Measurements from ENCODE around the gene CDC5L. TPM values are rescaled to one million over a fixed set of nuclear protein-coding genes. Genes with fewer than 3 reads are reported as not detected.

CDC5L gene
- total RNA-seq, 1 donor from 2014 or later, result 18.2 TPM

- peak overlapping the region; percentile 88 for H3K27ac Mint-ChIP-seq (ENCODE audit: unreplicated experiment)
- Histone ChIP-seq H3K36me3 (ENCODE audit: insufficient read depth, low read length) (peaks cover 29% of the 10 kb centered on the region), H3K27me3 (ENCODE audit: insufficient read depth, low read length) (no peaks in the 10 kb centered on the region), H3K27ac (ENCODE audit: low read depth, low read length) (no peak overlapping the region), H3K9me3 (ENCODE audit: insufficient read depth, low read depth, low read length) (no peaks in the 10 kb centered on the region), H3K4me3 (ENCODE audit: insufficient read depth, low read depth, low read length) (no peak overlapping the region), H4K20me1 (ENCODE audit: insufficient read depth, low read length) (peaks cover 40% of the 10 kb centered on the region), H3K4me2 (ENCODE audit: low read length) (no peak overlapping the region), H3K9ac (ENCODE audit: low read length) (no peak overlapping the region), H2AFZ (ENCODE audit: low read depth, low read length) (no peak overlapping the region), H3K4me1 (ENCODE audit: insufficient read depth, low read length) (peaks cover 7% of the 10 kb centered on the region), H3K79me2 (ENCODE audit: insufficient read depth, low read length) (peaks cover 55% of the 10 kb centered on the region)
- FAIRE-seq (no peak), DNase-seq (ENCODE audit: low read depth) (peak; percentile 23)
- H3K27me3 Mint-ChIP-seq (ENCODE audit: low read depth, unreplicated experiment), result no peaks in the 10 kb centered on the region
- H3K9me3 Mint-ChIP-seq (ENCODE audit: unreplicated experiment), result peaks cover 2% of the 10 kb centered on the region
- TF ChIP-seq CTCF (IDR thresholded peaks at IDR 0.05; ENCODE audit: insufficient read depth, low read depth, low read length), result no peak
- peaks cover 27% of the 10 kb centered on the region for H3K4me1 Mint-ChIP-seq (ENCODE audit: low read depth, unreplicated experiment)
- H3K36me3 Mint-ChIP-seq (ENCODE audit: low read depth, unreplicated experiment), result peaks cover 16% of the 10 kb centered on the region
- no peak overlapping the region for H3K4me3 Mint-ChIP-seq (ENCODE audit: unreplicated experiment)
Observed at GRCh38 chr6:44415873-44416502, 28.5 kb downstream of the CDC5L start.

- Histone ChIP-seq H3K36me3 (ENCODE audit: insufficient read depth, low read length) (peaks cover 51% of the 10 kb centered on the region), H3K4me1 (ENCODE audit: insufficient read depth, low read length) (no peaks in the 10 kb centered on the region), H4K20me1 (ENCODE audit: insufficient read depth, low read length) (peaks cover 6% of the 10 kb centered on the region), H3K9ac (ENCODE audit: low read length) (no peak overlapping the region), H3K4me2 (ENCODE audit: low read length) (no peak overlapping the region), H3K27ac (ENCODE audit: low read depth, low read length) (no peak overlapping the region), H2AFZ (ENCODE audit: low read depth, low read length) (no peak overlapping the region), H3K4me3 (ENCODE audit: insufficient read depth, low read depth, low read length) (no peak overlapping the region), H3K9me3 (ENCODE audit: insufficient read depth, low read depth, low read length) (no peaks in the 10 kb centered on the region), H3K27me3 (ENCODE audit: insufficient read depth, low read length) (no peaks in the 10 kb centered on the region), H3K79me2 (ENCODE audit: insufficient read depth, low read length) (peaks cover 3% of the 10 kb centered on the region)
- H3K4me3 Mint-ChIP-seq (ENCODE audit: unreplicated experiment), result no peak overlapping the region
- H3K36me3 Mint-ChIP-seq (ENCODE audit: low read depth, unreplicated experiment), result peaks cover 11% of the 10 kb centered on the region
- H3K27me3 Mint-ChIP-seq (ENCODE audit: low read depth, unreplicated experiment), result no peaks in the 10 kb centered on the region
- H3K4me1 Mint-ChIP-seq (ENCODE audit: low read depth, unreplicated experiment), result no peaks in the 10 kb centered on the region
- FAIRE-seq (no peak), DNase-seq (ENCODE audit: low read depth) (no peak)
- H3K9me3 Mint-ChIP-seq (ENCODE audit: unreplicated experiment), result no peaks in the 10 kb centered on the region
- no peak for TF ChIP-seq CTCF (IDR thresholded peaks at IDR 0.05; ENCODE audit: insufficient read depth, low read depth, low read length)
- no peak for TF ChIP-seq EZH2 (IDR thresholded peaks at IDR 0.05; ENCODE audit: insufficient read depth, low read length)
- H3K27ac Mint-ChIP-seq (ENCODE audit: unreplicated experiment), result no peak overlapping the region
Observed at GRCh38 chr6:44422531-44422930, 35.0 kb downstream of the CDC5L start.

- Histone ChIP-seq H3K27ac (ENCODE audit: low read depth, low read length) (no peak overlapping the region), H3K27me3 (ENCODE audit: insufficient read depth, low read length) (no peaks in the 10 kb centered on the region), H3K4me3 (ENCODE audit: insufficient read depth, low read depth, low read length) (no peak overlapping the region), H3K4me2 (ENCODE audit: low read length) (no peak overlapping the region), H2AFZ (ENCODE audit: low read depth, low read length) (no peak overlapping the region), H4K20me1 (ENCODE audit: insufficient read depth, low read length) (peaks cover 4% of the 10 kb centered on the region), H3K4me1 (ENCODE audit: insufficient read depth, low read length) (no peaks in the 10 kb centered on the region), H3K36me3 (ENCODE audit: insufficient read depth, low read length) (peaks cover 49% of the 10 kb centered on the region), H3K9me3 (ENCODE audit: insufficient read depth, low read depth, low read length) (no peaks in the 10 kb centered on the region), H3K9ac (ENCODE audit: low read length) (no peak overlapping the region), H3K79me2 (ENCODE audit: insufficient read depth, low read length) (no peaks in the 10 kb centered on the region)
- no peak overlapping the region for H3K27ac Mint-ChIP-seq (ENCODE audit: unreplicated experiment)
- peaks cover 12% of the 10 kb centered on the region for H3K36me3 Mint-ChIP-seq (ENCODE audit: low read depth, unreplicated experiment)
- no peak for FAIRE-seq
- no peaks in the 10 kb centered on the region for H3K27me3 Mint-ChIP-seq (ENCODE audit: low read depth, unreplicated experiment)
- TF ChIP-seq CTCF (IDR thresholded peaks at IDR 0.05; ENCODE audit: insufficient read depth, low read depth, low read length), result no peak
- TF ChIP-seq EZH2 (IDR thresholded peaks at IDR 0.05; ENCODE audit: insufficient read depth, low read length), result no peak
- H3K4me1 Mint-ChIP-seq (ENCODE audit: low read depth, unreplicated experiment), result no peaks in the 10 kb centered on the region
- H3K9me3 Mint-ChIP-seq (ENCODE audit: unreplicated experiment), result no peaks in the 10 kb centered on the region
- H3K4me3 Mint-ChIP-seq (ENCODE audit: unreplicated experiment), result no peak overlapping the region
- DNase-seq (ENCODE audit: low read depth), result no peak
Observed at GRCh38 chr6:44423306-44423705, 35.8 kb downstream of the CDC5L start.
